HFF-Myc (cell line): ENCODE data around the gene CXCL10.

ENCODE experiments used
- DNase-seq: peaks from one replicate; pipeline ENCODE4 v3.0.0-alpha.2; 2011; ENCODE audit warnings: low read depth; ENCODE audit errors: extremely low read depth
- H3K4me3 ChIP-seq: replicated peaks from 2 replicates; pipeline ENCODE4 v1.5.1; 2011; ENCODE audit warnings: low read depth, mild to moderate bottlenecking, control low read depth, low read length
- CTCF ChIP-seq: IDR thresholded peaks from 2 replicates; pipeline ENCODE4 v1.5.1; 2012; ENCODE audit warnings: mild to moderate bottlenecking, low read depth, low read length, control low read depth; ENCODE audit errors: missing control alignments

The CXCL10 gene

GRCh38 chr4:76022031-76022430 is 1.3 kb downstream of the CXCL10 start:
- TF ChIP-seq CTCF: no peak
- no peak overlapping the region for H3K4me3 ChIP-seq
- no peak for DNase-seq

- no peak for TF ChIP-seq CTCF
- DNase-seq: no peak
- H3K4me3 ChIP-seq: no peak overlapping the region
Observed at GRCh38 chr4:76017056-76017686, 6.1 kb downstream of the CXCL10 start.

- H3K4me3 ChIP-seq: no peak overlapping the region
- no peak for TF ChIP-seq CTCF
- DNase-seq: no peak
Observed at GRCh38 chr4:76016393-76016792, 6.9 kb downstream of the CXCL10 start.

GRCh38 chr4:76013540-76013939 is 9.8 kb downstream of the CXCL10 start:
- no peak for TF ChIP-seq CTCF
- no peak overlapping the region for H3K4me3 ChIP-seq
- no peak for DNase-seq

GRCh38 chr4:76012388-76012801 is 10.9 kb downstream of the CXCL10 start:
- H3K4me3 ChIP-seq: no peak overlapping the region
- TF ChIP-seq CTCF: no peak
- no peak for DNase-seq

- DNase-seq: peak; percentile 59
- H3K4me3 ChIP-seq: no peak overlapping the region
- TF ChIP-seq CTCF: no peak
Observed at GRCh38 chr4:76011700-76012387, 11.5 kb downstream of the CXCL10 start.
